Suppressor macrophage (primary cell): ENCODE results near the gene METRNL.
"Not testable (repeated sequence)": the region's sequence is repeated elsewhere in the genome, so short reads cannot be mapped to it uniquely, and the experiment has no call there.

Experiments
- DNase-seq, 4 experiments: peaks; one replicate each; pipeline ENCODE4 v3.0.0-alpha.2; 2020 to 2022
- total RNA-seq, 17 experiments: gene quantifications; one replicate each; lab custom pipeline; 2026; ENCODE audit warnings: mixed read lengths in 6 of 17, inconsistent platforms in 3 of 17; lab: John Stamatoyannopoulos, UW

METRNL gene, protein sequence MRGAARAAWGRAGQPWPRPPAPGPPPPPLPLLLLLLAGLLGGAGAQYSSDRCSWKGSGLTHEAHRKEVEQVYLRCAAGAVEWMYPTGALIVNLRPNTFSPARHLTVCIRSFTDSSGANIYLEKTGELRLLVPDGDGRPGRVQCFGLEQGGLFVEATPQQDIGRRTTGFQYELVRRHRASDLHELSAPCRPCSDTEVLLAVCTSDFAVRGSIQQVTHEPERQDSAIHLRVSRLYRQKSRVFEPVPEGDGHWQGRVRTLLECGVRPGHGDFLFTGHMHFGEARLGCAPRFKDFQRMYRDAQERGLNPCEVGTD
- total RNA-seq: 36.3 to 118 (median 76.1) reads per million in 17 experiments

DNA sequence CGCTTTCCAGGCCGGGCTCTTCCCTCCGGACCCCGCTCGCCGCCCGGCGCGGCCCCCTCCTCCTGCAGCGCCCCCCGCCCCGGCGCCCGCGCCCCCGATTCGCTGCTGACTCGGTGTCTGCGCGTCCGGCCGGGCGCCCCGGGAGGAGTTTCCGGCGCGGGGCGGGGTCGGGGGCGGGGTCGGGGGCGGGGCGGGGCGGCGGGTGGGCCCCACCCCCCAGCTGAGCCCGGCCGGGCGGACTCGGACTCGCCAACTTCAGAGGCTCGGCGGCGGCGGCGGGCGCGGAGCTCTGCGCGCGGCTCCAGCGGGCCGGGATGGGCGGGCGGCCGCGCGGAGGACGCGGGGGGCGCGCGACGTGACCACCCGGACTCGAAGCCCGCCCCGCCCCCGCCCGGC is at the start of gene METRNL:
Gene METRNL (plus strand): TSS at position 258 of the 396 bp plus-strand sequence. CDS start 207 bp downstream, outside the sequence.
- DNase-seq: peak; percentile 85 to 95 (median 90)

DNA sequence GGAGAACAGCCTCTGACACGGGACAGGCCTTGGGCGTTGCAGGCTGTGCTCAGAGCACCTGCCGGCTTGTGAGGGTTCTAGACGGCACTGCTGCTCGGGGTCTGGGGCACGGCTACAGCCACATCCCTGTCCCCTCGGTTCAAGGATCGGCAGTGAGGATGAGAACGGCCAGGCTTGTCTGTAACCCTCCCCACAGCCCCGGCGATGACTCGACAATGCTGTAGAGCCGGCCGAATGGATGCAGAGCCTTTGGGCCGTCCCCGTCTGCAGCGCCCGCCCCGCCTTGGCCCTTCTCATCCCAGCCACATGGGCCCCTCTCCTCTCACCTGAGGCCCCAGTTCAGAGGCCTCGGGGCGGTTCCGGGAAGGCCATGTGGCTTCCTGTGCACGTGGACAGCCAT is 49.0 kb upstream of the METRNL start:
- no peak for DNase-seq

DNA sequence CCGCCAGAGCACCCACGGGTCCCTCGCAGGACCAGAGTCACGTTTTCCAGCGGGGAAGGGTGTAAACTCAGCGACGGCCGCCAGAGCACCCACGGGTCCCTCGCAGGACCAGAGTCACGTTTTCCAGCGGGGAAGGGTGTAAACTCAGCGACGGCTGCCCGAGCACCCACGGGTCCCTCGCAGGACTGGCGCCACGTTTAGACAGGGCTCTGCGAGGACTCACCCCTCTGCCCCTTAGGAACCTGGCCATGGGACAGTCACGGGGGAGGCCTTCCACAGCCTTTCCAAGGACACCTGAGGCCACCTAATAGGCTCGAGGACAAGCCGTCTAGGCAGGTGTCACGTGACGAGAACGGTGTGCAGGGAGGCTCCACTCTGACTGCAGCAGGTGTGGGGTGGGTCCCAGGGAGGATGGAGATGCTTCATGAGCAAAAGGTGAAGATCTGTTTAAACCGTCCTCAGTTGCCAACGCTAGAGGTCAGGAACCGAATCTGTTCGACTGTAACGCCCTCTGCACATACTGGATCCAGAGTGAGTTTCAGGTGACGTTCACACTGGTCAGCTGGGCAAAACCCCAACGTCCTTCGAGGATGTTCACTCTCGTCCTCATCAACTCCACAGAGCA is 48.0 kb upstream of the METRNL start:
- no peak for DNase-seq

DNA sequence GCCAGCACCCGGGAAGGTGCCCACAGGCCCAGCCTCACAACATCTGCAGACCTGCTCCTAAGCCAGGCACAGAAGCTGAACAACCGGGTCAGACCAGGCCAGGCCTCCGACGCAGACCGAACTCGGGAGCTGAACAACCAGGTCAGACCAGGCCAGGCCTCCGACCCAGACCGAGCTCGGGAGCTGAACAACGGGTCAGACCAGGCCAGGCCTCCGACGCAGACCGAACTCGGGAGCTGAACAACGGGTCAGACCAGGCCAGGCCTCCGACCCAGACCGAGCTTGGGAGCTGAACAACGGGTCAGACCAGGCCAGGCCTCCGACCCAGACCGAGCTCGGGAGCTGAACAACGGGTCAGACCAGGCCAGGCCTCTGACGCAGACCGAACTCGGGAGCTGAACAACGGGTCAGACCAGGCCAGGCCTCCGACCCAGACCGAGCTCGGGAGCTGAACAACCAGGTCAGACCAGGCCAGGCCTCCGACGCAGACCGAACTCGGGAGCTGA is 47.4 kb upstream of the METRNL start:
- DNase-seq: not testable (repeated sequence)

DNA sequence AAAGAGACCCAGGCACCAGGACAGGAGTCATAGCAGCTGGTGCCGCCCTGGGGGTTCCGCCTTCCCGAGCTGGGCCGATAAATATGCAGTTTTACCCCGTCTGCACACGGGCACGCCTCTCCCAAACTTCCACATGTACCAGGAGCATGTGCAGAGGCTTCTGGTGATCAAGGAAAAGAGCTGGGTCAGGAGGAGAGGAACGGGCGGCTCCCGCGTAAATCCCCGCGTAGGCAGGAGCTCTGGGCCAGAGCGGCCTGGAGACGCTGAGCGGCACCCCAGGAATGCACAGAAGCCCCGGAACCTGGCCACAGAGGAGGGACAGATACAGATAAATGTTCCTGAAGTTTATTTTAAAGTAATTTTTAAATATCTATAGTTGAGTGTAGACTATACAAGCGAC is 46.6 kb upstream of the METRNL start:
- no peak for DNase-seq

DNA sequence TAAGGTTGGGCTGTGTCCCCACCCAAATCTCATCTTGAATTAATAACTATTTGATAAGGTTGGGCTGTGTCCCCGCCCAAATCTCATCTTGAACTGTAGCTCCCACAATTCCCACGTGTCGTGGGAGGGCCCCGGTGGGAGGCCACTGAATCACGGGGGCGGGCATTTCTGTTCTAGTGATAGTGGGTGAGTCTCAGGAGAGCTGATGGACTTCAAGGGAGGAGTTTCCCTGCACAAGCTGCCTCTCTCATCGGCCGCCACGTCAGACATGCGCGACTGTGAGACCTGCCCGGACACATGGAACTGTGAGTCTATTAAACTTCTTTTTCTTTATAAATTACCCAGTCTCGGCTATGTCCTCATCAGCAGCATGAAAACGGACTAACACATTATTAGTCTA is 44.9 kb upstream of the METRNL start:
- DNase-seq: no peak

DNA sequence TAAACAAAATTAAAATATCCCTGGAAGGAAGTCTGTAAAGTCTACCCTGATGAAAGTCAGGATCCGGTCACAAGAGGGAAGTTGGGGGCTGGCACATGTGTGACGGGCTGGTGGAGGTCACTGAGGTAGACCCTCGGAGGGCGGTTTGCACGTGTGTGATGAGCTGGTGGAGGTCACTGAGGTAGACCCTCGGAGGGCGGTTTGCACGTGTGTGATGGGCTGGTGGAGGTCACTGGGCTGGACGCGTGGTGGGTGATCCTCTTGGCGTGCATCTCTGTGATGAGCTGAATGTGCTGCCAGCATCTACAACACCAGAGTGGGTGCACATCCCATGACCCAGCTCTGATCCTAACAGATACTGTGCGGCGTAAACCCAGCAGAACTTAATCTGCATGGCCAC is 43.7 kb upstream of the METRNL start:
- no peak for DNase-seq

DNA sequence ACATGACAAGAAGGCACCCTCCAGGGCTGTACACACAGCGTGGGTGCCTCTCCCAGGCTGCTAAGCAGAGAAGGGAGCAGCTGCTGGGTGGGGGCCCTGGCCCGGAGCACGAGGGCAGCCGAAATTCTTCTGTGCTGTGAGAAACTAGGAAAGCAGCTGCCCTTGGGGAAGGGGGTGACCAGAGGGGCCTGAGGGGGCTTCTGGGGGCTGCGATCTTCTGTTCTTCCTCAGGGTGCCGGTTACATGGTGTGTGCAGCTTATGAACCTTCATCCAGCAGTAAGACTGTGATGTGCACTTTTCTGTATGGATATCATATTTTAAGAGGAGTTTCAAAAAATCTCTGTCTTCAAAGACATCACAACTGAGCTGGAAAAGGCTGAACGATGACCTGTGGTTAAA is 43.2 kb upstream of the METRNL start:
- no peak for DNase-seq

DNA sequence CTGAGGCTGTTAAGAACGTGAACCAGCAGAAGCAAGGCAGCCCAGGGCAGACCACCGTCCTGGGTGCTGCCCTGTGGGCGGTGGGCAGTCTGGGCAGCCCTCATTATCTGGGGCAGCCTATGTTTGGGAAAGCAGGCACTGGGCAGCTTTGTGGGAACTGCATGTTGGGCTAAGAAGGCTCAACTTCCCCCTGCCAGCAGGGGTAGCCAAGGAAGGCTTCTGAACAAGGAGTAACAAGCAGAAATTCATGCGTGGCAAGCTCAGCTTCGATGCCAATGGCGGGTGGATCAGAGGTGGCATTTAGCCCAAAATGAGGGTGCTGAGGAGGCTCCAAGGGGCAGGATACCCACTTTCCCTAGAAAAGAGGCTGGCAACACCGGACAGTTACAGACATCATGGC is 42.7 kb upstream of the METRNL start:
- no peak for DNase-seq

DNA sequence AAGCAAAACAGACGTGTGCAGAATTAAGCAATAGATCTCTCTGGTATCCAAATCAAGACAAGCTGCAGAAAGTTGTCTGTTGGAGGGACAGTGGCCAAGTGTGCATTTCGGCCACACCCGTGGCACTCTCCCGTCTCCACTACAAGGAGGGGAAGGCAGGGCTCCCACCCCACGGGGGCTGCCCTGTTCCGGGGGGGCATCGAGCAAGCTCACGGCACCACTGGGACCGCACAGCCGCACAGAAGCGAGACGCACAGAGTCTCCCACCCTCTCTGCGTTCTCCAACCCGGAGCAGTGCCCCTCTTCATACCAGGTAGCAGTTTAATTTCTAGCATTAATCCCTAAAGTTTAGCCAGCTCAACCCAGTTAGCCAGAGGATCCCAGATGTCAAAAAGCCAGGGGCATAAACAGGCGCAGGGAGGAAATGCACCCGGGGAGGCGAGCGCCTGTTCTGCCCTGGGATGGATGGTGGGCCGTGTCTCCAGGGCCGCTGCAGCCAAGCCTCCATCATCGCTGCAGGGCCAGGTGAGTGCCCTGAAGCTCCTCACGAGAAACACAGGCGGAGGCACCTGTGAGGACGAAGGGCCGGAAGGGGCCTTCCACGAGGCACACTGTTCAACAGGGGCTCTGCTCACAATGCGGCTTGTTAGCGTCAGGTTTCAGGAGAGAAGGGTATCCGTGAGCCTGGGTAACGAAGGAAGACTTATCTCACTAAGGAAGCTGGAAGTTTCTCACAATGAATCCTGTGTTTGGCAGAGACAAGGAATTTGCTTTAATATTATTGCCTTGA is 42.1 kb upstream of the METRNL start:
- no peak for DNase-seq

DNA sequence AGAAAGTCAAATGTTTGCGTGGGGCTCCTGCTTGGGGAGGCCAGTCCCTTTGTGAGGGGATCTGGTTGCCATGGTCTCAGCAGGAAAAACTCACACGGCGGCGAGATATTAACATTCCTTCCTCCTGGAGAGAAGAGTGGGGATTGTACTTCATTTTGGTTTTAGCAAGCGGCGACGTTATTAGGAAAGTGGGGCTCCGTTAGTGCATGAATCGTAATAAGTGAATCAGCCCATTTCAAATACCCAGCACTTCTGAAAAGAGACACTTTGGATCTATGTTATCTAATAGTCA is 41.6 kb upstream of the METRNL start:
- no peak for DNase-seq

DNA sequence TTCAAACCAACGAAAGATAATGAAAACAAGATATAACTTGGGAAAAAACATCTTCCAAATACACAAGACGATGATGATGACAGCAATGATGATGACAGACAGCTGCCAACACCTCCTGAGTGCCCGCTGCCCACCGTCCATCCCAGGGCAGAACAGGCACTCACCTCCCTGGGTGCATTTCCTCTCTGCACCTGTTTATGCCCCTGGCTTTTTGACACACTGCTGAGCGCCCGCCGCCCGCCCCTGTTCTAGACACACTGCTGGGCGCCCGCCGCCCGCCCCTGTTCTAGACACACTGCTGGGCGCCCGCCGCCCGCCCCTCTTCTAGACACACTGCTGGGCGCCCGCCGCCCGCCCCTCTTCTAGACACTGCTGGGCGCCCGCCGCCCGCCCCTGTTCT is 40.4 kb upstream of the METRNL start:
- not testable (repeated sequence) for DNase-seq

DNA sequence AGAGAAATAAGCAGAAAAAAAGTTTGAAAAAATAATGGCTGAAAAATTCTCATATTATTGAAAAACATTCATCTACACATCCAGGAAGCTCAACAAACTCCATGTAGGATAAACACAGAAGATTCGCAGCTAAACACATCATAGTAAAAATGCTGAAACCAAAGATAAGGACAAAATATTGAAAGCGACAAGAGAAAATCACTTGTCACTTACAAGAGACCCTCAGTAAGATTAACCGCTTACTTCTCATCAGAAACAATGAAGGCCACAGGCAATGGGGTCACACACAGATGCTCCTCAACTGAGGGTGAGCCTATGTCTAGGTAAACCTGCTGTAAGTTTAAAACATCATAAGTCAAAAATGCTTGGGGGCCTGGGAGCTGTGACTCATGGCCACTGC is 38.1 kb upstream of the METRNL start:
- DNase-seq: no peak

DNA sequence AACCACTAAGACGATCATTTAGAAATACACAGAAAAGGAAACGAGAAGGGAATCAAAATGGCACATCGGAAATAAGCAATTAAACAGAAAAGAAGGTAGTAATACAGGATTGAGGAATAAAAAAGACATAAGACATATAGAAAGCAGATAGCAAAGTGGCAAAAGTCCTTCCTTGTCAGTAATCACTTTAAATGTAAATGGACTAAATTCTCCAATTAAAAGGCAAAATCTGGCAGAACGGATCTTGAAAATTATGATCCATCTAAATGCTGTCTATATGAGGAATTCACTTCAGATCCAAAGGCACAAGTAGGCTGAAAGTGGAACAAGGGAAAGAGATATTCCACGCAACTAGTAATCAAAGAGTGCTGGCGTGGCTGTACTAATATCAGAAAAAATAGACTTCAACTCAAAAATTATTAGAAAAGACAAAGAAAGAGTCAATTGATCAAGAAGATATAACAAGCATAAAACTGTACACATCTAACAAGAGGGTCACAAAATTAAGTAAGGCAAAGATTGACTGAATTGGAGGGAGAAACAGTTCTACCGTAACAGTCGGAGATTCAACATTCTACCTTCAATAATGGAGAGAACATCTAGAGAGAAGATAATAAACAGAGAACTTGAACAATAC is 36.8 kb upstream of the METRNL start:
- no peak for DNase-seq

DNA sequence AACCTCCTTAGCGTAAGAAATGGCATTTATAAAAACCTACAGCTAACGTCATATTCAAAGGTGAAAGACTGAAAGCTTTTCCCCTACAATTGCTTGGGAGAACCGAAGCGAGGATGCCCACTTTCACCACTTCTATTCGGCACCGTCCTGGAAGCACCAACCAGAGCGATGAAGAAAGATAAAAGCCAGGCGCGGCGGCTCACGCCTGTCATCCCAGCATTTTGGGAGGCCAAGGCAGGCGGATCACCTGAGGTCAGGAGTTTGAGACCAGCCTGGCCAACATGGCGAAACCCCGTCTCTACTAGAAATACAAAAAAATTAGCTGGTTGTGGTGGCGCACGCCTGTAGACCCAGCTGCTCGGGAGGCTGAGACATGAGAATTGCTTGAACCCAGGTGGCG is 34.9 kb upstream of the METRNL start:
- DNase-seq: not testable (repeated sequence)

DNA sequence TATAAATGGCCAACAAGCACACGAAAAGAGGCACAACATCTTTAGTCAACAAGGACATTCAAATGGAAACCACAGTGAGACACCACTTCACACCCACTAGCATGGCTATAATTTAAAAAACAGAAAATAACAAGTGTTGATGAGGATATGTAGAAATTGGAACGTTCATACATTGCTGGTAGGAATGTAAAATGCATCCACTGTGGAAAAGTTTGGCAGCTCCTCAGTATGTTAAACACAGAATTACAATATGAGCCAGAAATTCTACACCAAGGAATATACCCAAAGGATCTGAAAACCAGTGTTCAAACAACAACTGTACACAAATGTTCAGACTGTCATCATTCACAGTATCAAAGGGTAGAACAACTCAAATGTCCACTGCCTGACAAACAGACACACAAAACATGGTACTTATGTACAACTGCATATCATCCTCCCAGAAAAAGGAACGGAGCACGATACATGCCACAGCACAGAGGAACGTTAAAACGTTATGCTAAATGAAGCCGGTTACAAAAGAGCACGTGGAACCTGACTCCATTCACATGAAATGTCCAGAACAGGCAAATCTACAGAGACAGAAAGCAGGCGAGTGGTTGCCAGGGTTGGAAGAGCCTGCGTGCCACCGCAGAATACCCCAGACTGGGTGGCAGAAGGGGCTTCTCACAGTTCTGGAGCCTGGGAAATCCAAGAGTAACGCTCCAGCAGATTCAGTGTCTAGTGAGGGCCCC is 32.8 kb upstream of the METRNL start:
- peak in 2 of 4 experiments; percentile 33 to 38 for DNase-seq

DNA sequence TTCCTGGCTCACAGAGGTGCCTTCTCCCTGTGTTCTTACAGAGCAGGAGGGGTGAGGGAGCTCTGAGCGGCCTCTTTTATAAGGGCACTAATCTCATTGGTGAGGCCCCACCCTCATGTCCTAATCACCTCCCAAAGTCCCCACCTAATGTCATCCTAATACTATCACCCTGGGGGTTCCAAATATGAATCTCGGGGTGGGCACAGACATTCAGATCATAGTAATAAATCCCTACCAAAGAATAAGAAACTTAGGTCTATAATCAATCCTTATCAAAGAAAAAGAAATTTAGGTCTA is 32.3 kb upstream of the METRNL start:
- no peak for DNase-seq

DNA sequence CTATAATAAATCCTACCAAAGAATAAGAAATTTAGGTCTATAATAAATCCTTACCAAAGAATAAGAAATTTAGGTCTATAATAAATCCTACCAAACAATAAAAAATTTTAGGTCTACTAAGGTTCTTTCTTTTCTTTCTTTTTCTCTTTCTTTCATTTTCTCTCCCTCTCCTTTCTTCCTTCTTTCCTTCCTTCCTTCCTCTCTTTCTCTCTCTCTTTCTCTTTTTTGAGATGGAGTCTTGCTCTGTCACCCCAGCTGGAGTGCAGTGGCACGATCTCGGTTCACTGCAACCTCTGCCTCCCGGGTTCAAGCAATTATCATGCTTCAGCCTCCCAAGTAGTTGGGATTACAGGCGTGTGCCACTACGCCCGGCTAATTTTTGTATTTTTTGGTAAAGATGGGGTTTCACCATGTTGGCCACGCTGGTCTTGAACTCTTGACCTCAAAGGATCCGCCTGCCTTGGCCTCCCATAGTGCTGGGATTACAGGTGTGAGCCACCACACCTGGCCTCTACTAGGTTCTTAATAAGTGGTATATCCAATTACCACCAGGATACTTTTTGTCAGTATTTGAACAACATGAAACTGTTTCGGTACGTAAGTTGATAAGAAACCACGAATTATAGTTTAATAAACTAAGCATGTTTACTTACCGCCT is 31.5 kb upstream of the METRNL start:
- not testable (repeated sequence) for DNase-seq

DNA sequence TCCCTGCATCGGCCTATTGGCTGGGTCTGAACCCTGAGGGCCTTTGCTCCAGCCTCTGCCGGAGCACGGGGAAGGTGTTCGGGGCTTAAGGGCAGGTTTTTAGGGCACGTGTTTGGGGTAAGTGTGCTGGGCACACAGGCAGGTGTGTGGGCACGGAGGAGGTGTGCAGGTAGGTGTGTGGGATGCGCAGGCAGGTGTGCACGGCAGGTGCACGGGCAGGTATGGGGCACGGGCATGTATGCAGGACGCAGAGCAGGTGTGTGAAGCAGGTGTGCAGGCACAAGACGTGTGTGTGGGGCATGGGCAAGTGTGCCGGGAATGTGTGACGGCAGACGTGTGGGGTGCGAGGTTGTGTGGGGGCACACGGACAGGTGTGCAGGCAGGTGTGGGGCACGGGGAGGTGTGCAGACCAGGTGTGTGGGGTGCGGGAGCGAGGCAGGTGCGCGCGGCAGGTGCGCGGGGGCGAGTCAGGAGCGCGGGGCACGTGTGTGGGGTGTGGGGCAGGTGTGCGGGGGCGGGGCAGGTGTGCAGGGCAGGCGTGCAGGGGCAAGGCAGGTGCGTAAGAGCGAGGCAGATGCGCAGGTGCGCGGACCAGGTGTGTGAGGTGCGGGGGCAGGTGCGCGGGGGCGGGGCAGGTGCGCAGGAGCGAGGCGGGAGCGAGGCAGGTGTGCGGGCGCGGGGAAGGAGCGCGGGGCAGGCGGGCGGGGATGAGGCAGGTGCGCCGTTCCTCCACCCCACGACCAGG is 28.6 kb upstream of the METRNL start:
- DNase-seq: no peak

DNA sequence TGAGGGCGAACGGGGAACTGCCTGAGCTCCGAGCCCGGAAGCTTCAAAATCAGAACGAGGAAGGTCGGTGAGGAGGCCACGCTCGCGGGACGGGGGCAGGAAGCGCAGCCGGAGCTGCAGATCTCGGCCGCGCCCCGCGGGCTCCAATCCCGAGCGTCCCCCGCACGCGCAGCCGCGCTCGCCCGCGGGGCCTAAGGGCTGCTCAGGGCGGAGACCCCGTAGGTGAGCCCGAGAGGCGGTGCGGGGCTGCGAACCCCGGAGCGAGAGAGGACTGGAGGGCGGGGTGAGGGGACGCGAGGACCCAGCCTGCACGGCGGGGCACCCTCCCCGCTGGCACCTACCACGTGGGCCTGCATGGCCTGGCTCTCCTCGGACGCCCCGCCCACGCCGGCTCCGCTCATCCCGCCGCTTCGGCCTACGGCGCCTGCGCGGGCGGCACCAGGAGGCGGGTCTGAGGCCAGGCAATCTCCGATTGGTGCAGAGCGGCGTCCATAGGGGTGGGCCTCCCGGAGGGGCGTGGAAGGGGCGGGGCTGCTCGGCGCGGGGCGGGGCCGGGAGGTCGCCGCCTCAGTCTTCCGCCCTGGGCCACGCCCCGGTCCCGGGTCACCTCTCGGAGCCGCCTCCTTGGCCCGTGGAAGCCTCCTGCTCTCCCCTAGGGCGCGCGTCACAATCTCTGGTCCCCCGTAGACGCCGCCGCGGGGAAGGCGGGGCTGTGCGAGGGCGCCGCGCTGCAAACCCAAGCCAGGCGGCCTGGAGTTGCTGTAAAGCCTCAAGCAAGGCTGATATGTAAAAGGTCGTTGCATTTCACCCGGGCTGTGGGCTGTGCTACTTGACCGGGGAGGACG is 27.8 kb upstream of the METRNL start:
- DNase-seq: peak; percentile 100

DNA sequence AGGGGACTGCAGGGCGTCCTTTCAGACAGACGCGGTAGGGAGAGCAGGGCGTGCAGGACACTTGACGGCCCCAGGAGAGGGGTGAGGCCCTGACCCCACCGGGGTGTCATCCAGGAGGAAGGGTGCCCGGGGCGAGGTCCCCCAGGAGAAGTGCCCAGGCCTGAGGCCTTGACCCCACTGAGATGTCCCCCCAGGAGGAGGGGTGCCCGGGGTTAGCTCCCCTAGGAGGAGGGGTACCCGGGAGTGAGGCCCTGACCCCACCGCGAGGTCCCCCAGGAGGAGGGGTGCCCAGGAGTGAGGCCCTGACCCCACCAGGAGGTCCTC is 27.2 kb upstream of the METRNL start:
- DNase-seq: no peak
